Activated gamma-delta T cell treated with Interleukin-2 at 50 U/mL for 16 hours (primary cell): ENCODE measurements around the gene VWF.

ENCODE experiments used
- DNase-seq: peaks from one replicate; pipeline ENCODE4 v3.0.0-alpha.2; 2020

VWF gene

GRCh38 chr12:6099316-6099715 lies 25.2 kb downstream of the VWF start:
- DNase-seq = no peak

GRCh38 chr12:6097411-6097810 lies 27.1 kb downstream of the VWF start:
- no peak for DNase-seq

- no peak for DNase-seq
Observed at GRCh38 chr12:6096527-6096926, 27.9 kb downstream of the VWF start.

- no peak for DNase-seq
Observed at GRCh38 chr12:6095269-6095668, 29.2 kb downstream of the VWF start.

- no peak for DNase-seq
Observed at GRCh38 chr12:6093764-6094163, 30.7 kb downstream of the VWF start.

GRCh38 chr12:6092784-6093722 lies 31.4 kb downstream of the VWF start:
- DNase-seq = no peak

GRCh38 chr12:6091786-6092566 lies 32.5 kb downstream of the VWF start:
- DNase-seq = no peak

GRCh38 chr12:6090803-6091202 lies 33.7 kb downstream of the VWF start:
- DNase-seq = no peak

GRCh38 chr12:6088921-6089747 lies 35.3 kb downstream of the VWF start:
- no peak for DNase-seq

GRCh38 chr12:6086316-6086715 lies 38.2 kb downstream of the VWF start:
- DNase-seq = no peak

GRCh38 chr12:6085841-6086240 lies 38.6 kb downstream of the VWF start:
- no peak for DNase-seq

GRCh38 chr12:6084969-6085450 lies 39.5 kb downstream of the VWF start:
- no peak for DNase-seq

- DNase-seq = no peak
Observed at GRCh38 chr12:6084261-6084968, 40.1 kb downstream of the VWF start.

- no peak for DNase-seq
Observed at GRCh38 chr12:6083601-6084000, 40.9 kb downstream of the VWF start.

GRCh38 chr12:6082613-6083012 lies 41.9 kb downstream of the VWF start:
- DNase-seq = no peak

- no peak for DNase-seq
Observed at GRCh38 chr12:6080149-6081045, 44.1 kb downstream of the VWF start.

GRCh38 chr12:6078398-6079096 lies 45.9 kb downstream of the VWF start:
- DNase-seq = no peak

- DNase-seq = no peak
Observed at GRCh38 chr12:6077692-6078083, 46.8 kb downstream of the VWF start.

GRCh38 chr12:6076776-6077691 lies 47.4 kb downstream of the VWF start:
- DNase-seq = no peak
